ENCODE measurements around the gene CD209. TPM values are rescaled to one million over a fixed set of nuclear protein-coding genes. Genes with fewer than 3 reads are reported as not detected.

CD209 gene
- total and polyA plus RNA-seq, 9 of the 15 experiments (the other 6 are each of a cell fraction or from before 2014, with no cell fraction given) = 0.01 TPM; not detected in 8

GRCh38 chr19:7795555-7796161 lies 48.3 kb upstream of the CD209 start (continued):
- no peak for TF ChIP-seq NELFE (IDR thresholded peaks at IDR 0.05; ENCODE audit: insufficient read depth, insufficient read length)
- no peak for TF ChIP-seq ZNF717 (CRISPR knock-in tag; IDR thresholded peaks at IDR 0.05)
- no peak for TF ChIP-seq MEIS2 (IDR thresholded peaks at IDR 0.05; ENCODE audit: partially characterized antibody)
- no peak for TF ChIP-seq ETV6 (IDR thresholded peaks at IDR 0.05; ENCODE audit: borderline replicate concordance in 1 of 2, low read depth in 2 of 2, low read length in 1 of 2)
- no peak for TF ChIP-seq ETV6 (CRISPR knock-in tag; IDR thresholded peaks at IDR 0.05; ENCODE audit: borderline replicate concordance)
- TF ChIP-seq BCL6 (CRISPR knock-in tag; IDR thresholded peaks at IDR 0.05) = no peak
- no peak for TF ChIP-seq CEBPZ (IDR thresholded peaks at IDR 0.05; ENCODE audit: borderline replicate concordance, low read depth, low read length)
- TF ChIP-seq MAFK (IDR thresholded peaks at IDR 0.05; ENCODE audit: low read length) = no peak
- TF ChIP-seq FOXA3 (CRISPR knock-in tag; conservative IDR thresholded peaks at IDR 0.05 in 1 of 2, IDR thresholded peaks at IDR 0.05 in 1 of 2) = no peak
- no peak for TF ChIP-seq ZNF143 (CRISPR knock-in tag; IDR thresholded peaks at IDR 0.05)
- no peak for TF ChIP-seq HMG20B (CRISPR knock-in tag; IDR thresholded peaks at IDR 0.05)
- TF ChIP-seq CHAMP1 (IDR thresholded peaks at IDR 0.05) = no peak
- no peak for TF ChIP-seq STAG1 (CRISPR knock-in tag; IDR thresholded peaks at IDR 0.05; ENCODE audit: borderline replicate concordance)
- no peak for TF ChIP-seq SMAD3 (CRISPR knock-in tag; conservative IDR thresholded peaks at IDR 0.05)
- TF ChIP-seq ZNF224 (CRISPR knock-in tag; IDR thresholded peaks at IDR 0.05) = no peak
- no peak for TF ChIP-seq GATAD2B (IDR thresholded peaks at IDR 0.05; ENCODE audit: borderline replicate concordance)
- TF ChIP-seq TCF3 (CRISPR knock-in tag; IDR thresholded peaks at IDR 0.05) = peak; percentile 71
- peak; percentile 31; the same call in 1 of the 2 replicates for TF ChIP-seq POLR2AphosphoS5 (IDR thresholded peaks at IDR 0.05; ENCODE audit: control insufficient read depth, insufficient read depth, low read depth, low read length)
- no peak for TF ChIP-seq CBX8 (IDR thresholded peaks at IDR 0.05; ENCODE audit: borderline replicate concordance, extremely low read depth, low read depth, low read length, poor library complexity, severe bottlenecking)
- TF ChIP-seq LCOR (CRISPR knock-in tag; IDR thresholded peaks at IDR 0.05) = no peak
- TF ChIP-seq KLF16 (IDR thresholded peaks at IDR 0.05) = 0 out of 2 replicates have a peak, but pooled peaks have one; percentile 32
- no peak for TF ChIP-seq ZNF12 (CRISPR knock-in tag; IDR thresholded peaks at IDR 0.05)

Data from K562 (cell line).